Stimulated activated CD4-positive, alpha-beta T cell treated with anti-CD3 and anti-CD28 coated beads, Interleukin-4, amount 100 ng/mL, for 48 hours (primary cell): ENCODE data around the gene PPP2R2C.

Source experiments
- DNase-seq, 2 donors: peaks; one replicate each; pipeline ENCODE4 v3.0.0-alpha.2; 2020; ENCODE audit warnings: low read depth in 2 of 2

Gene PPP2R2C

DNA sequence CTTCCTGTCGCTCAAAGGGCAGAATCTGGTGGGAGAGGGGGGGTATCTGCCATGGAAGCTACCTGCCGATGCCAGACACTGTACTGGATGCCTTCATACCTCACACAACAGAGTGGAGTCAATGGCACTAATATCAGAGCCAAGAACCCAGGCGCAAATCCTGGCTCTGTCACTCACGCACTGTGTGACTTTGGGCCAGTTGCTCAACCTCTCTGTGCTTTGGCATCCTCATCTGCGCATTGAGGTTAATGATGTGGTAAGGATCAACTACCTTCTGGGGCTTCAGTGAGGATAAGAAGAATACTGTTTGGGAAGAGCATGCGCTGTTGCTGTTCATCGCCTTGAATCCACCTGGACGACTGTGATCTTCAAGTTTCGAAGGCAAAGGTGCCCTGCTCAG is 70.6 kb downstream of the PPP2R2C start:
- DNase-seq, result no peak

DNA sequence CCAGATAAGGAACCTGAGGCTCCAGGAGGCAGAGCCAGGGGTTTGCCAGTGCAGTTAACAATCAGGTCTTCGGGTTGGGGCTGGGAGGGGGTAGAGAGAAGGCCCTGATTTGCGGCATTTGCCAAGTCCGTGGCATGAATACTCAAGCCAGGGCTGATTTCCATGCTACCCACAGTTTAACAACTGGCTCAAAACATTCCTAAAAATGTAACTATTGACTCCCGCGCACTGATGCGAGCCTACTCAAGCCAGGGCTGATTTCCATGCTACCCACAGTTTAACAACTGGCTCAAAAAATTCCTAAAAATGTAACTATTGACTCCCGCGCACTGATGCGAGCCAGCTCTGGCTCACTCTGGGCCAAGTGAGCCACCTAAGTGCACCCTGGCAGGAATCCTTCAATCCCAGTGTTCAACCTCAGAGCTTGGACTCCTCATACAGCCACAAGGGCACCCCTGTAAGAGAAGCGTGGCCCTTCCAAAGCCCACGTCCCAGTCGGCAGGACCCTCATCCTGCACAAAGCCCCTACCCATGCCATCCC is 75.6 kb downstream of the PPP2R2C start:
- no peak for DNase-seq

DNA sequence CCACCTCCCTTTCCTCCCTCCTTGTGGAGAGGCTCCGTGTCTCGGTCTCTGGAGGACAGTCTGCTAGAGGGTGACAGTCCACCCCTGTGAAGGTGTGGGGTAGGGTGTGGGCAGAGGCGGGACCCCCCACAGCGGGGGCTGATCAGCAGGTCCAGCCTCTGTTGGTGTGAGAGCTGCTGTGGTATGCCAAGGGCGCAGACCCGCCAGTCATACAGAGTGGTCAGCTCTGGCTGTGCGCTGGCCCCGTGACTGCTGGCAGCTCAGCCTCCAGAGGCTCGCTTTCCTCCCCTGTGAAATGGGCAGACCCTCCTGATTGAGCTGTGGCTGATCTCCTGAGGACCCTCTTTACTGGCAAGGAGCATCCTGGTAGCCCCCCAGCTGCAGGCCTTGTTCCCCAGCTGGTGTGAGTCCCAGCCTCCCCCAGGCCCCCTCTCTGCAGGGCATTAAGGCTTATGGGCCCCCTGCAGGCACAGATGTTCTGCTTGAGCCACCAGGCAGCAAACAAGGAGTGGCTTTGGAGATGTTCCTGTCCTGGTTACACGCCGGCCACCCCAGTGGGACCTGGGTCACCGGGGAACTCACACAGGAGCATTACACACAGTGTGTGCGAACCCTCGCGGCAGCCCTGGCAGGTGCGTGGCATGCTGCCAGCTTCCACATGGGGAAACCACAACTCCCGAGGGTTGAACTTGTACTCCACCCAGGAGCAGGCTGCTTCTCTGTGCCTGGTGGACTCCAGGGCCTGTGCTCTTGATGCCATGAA is 76.8 kb downstream of the PPP2R2C start:
- DNase-seq, result no peak

DNA sequence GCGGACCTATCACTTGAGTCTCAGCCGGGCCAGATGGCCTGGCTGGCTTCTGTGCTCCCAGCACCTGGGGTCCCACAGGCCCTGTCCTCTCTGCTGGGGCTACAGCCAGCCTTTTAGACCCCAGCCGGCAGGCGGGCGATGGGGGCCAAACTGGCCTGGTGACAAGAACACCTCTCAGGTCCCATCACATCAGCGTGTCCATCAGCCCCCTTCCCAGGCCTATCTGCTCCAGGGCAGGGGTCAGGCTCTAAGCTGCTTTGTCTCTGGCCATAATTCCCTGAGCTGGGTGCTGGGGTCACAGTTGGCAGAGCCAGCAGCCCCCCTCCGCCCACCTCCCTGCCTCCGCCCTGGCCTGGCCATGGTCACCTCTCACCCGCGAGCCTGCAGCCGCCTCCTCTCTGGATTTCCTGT is 77.7 kb downstream of the PPP2R2C start:
- no peak for DNase-seq

DNA sequence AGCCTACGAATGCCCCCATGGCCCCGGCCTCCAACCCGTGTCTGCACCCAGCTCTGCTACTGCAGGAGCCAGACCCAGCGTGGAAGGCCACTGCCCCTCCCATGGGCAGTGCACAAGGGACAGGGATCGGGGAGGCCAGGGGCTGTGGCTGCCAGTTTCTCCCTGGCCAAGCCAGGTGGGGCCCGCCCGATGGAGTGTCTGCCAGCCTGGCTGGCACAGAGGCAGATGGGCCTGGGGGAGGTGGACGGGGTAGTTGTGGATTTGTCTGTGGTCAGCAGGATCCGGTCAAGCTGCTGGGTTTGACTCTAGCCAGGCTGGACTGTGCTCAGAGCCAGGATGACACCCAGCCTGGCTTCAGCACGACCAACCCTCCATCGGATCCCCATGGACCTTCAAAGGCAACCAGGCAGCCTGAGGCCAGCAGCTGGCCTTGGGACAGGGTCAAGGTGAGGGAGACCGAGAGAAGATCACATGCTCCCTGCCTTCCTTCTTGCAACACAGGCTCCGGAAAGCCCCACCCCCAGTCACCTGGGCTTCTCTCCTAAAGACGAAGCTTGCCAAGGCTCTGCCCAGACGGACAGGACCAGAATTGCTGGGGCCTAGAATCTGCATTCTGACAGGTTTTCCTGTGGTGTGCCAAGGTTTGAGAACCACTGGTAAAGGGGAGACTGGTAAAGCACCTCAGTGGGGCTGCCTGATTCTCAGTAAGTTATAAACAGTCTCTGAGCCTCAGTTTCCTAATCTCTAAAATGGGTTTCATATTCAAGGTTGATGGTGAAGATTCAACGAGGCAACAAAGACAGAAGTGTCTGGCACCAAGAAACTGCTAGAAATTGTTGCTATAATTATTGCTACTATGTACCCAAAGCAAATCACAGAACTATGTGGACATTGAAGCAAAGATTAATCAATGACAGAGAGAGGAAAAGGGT is 78.6 kb downstream of the PPP2R2C start:
- no peak for DNase-seq

DNA sequence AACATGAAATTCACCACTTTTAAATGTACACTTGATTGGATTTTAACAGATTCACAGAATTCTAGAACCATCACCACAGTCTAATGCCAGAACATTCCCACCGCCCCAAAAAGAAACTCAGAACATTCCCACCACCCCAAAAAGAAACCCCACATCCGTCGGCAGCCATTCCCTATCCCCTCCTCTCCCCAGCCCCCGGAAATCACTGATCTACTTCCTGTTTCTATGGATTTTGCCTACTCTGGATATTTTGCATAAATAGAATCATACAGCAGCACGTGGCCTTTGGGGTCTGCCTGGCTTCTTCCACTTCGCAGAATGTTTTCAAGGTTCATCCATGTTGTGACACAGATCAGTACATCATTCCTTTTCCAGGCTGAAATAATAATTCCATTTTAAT is 79.3 kb downstream of the PPP2R2C start:
- DNase-seq, result no peak

DNA sequence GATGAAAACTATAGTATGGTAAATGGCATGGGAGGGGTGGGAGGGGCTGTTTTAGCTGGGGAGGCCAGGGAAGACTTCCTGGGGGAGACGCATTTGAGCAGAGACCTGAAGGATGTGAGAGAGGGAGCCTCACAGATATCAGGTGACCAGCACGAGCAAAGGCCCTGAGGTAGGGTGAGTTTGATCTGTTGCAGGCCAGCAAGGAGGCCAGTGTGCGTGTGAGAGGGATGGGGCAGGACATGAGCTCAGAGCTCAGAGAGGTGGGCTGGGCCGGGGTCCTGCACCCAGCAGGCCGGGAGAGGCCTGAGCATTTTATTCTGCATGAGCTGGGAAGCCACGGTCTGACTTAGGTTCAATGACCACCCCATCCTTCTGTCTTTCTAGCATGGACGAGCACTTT is 80.0 kb downstream of the PPP2R2C start:
- no peak for DNase-seq

DNA sequence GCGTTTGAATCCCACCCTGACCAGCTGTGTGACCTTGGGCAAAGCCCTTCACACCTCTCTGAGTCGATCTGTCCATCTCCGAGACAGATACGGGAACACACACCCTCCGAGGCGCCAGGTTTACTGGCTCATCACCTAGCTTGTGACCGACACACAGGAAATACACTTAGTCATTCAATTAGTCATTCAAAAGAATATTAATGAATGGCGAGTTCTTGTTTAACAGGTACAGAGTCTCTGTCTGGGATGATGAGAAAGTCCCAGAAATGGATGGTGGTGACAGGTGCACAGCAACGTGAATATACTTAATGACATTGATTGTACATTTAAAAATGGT is 80.6 kb downstream of the PPP2R2C start:
- no peak for DNase-seq

DNA sequence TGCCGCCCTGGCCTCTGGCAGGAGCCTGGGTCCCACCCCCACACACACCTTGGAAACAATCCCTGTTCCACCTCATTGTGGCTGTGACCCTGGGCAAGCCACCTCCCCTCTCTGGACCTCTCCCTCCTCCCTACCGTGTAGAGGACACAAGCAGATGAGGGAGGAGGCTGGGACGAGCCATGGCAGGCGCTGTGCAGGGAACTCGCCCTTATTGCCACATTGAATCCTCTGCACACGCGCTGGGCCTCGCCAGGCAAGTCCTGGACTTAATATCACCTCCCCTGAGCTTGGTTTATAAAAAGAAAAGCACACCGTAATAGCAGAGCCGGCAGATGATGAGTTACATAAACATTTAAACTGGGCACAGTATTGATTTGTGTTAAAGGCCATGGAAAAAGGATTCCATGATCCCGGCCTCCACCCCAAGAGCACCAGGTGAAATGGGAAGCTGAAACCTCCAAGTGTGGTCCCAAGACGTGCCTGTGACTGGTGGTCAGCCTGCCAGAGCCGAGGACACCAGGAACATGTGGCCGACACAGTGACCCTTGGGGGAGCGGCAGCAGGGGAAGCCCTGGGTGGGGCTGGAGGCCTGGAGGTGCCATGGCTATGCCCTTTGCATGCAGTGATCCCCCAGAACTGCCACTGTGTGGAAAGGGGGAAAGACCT is 81.1 kb downstream of the PPP2R2C start:
- DNase-seq, result no peak

DNA sequence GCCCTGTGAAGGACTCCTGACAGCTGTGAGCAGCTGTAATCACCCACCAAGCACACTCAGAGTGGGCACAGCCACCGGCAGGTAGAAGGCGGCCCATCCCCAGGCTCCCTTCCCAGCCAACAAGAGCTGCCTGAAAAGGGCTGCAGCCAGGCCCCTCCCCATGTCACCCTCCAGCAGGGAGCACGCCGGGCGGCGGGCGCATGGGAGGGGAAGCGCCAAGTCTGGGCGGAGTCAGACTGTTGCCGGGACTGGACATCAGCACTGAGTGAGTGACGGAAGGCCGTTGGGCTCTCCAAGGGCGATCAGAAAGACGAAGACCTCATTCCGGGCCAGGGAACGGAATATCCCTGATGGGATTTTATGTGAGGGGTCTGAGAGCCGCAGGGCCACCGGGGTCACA is 82.1 kb downstream of the PPP2R2C start:
- no peak for DNase-seq

DNA sequence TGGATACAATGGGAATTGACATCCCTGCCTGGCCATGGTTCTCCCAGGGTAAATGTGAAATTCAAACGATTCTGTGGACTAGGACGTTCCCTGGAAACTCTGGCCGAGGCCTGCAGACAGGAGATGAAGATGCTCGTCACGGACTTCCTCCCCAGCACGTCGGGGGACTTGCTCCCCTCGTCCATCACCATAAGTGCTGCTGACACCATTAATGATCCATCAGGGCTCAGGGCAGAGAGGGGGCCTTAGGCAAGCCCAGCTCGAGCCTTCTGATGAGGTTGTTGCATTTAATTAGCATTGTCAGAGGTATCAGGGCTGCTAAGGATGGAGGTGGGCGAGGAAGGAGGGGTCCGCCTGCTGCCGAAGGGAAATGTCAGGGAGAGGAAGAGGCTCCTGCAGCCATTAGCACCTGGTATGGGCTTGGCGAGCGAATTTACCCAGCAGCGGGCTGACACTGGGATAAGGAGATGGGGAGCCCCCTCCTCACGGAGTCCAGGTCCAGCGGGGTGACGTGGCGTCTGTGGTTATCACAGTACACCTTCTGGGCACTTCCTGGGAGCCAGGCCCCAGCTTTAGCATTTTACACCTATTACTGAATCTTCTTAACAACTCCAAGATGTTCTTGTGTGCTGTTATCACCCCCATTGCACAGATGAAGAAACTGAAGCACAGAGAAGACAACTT is 83.1 kb downstream of the PPP2R2C start:
- no peak for DNase-seq

DNA sequence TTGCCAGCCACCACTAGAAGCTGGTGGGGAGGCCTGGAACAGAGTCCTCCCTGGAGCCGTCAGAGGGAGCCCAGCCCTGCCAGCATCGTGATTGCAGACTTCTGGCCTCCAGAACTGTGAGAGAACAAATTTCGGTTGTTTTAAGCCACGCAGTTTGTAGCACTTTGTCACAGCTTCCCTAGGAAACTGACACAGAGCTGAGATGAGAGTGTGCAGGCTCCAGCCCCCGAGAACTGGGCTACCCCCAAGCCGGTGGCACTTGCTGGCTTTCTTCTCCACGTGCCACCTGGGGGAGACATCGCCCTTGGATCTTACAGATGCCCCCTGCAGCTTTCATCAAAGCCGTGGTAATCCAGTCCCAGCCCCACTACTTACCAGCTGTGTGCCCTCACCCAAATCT is 83.7 kb downstream of the PPP2R2C start:
- DNase-seq, result no peak

DNA sequence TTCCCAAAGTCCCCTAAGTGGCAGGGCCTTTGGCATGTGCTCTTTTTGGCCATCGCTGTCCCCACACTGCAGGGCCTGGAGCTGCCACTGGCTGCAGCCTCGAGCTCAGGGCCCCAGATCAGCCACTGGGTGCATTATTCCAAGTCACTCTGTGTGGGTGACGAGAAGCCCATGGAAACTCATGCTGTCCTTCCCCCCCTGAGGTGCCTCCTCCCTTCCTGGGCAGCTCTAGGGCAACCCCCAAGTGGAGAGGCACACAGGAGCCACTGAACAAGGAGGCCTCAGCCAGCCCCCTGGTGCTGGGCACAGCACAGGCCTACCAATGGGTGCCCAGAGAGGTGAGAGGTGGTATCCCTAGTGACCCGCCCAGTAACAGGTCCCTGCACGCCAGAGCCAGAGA is 84.5 kb downstream of the PPP2R2C start:
- DNase-seq, result no peak

DNA sequence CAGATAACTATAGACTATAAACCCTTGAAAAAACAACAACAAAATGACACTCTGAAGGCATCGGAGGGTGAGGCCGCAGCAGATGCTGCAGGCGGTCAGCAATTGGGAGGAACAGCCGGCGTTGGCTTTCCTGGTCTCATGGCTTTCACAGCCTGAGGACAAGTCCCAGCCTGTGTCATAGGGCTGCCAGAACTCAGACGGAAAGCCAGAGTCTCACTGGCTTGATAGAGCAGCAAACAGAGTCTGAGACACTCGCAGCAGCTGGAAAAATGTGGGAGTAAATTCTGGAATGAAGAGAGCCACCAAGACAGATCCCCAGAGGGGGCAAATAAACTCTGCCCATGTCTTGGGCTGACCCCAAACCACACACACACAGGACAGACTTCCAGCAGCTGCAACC is 86.3 kb downstream of the PPP2R2C start:
- DNase-seq, result no peak

DNA sequence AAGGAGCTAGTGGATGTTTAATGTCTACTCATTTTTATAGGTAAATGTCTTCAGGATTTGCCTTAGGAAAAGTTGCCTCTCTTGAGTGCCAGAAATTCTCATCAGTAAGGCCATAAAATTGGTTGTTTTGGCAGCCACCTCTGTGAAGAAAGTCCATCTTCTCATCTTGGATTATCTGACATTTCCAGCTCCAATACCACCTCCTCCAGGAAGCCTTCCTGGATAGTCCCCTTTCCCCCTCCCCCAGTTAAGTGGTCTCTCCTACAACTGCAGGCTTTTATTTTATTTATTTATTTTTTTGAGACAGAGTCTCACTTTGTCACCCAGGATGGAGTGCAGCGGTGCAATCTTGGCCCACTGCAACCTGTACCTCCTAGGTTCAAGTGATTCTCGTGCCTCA is 87.1 kb downstream of the PPP2R2C start:
- DNase-seq, result no peak

DNA sequence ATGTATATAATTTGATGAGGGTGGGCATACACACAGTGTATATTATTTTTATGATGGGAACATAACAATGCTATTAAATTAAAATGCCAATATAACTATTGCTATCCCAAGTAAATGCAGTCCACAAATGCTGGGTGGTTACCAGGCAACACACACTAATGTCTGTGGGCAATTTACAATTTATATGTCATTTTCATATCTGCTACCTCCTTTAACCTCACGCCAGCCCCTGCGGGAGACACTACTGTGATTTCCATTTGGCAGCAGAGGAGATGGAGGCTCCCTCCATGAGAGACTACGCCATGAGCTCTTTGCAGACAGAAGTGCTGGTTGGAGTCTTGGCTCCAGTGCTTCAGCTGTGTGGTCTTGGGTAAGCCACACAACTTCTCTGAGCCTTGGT is 87.9 kb downstream of the PPP2R2C start:
- no peak for DNase-seq

DNA sequence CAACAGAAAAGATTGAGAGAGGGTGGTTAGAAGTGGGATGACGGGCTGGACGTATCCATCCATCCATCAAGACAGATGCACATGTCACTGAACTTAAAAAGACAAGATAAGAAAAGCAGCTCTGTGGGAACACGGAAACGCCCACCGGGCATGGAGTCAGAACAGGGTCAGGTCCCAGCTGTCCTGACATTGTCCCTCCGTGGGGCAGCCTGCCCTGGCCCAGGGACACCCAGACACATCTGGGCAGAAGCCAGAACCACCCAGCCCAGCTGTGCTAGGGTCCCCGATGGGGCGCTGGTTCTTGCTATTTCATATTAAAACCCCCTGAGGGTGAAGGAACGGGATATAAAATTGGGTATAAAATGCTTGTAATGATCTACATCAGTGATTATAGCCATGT is 88.5 kb downstream of the PPP2R2C start:
- no peak for DNase-seq

DNA sequence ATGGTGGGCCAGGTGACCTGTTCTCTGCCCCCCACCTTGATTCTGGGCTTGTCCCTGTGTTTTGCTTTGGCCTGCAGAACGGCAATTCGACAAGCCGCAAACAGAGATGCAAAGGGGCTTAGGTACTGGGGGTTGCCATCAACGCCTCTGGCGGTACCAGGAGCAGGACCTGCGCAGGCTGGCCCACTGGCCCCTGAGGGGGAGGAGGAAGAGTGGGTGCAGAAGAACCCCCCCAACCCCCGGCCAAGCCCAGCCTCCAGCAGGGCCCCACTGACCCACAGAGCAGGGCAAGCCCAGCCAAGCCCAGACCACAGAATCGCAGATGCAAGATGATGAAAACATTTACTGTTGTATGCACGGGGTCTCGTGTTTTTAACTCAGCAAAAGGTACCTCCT is 89.4 kb downstream of the PPP2R2C start:
- DNase-seq, result no peak

DNA sequence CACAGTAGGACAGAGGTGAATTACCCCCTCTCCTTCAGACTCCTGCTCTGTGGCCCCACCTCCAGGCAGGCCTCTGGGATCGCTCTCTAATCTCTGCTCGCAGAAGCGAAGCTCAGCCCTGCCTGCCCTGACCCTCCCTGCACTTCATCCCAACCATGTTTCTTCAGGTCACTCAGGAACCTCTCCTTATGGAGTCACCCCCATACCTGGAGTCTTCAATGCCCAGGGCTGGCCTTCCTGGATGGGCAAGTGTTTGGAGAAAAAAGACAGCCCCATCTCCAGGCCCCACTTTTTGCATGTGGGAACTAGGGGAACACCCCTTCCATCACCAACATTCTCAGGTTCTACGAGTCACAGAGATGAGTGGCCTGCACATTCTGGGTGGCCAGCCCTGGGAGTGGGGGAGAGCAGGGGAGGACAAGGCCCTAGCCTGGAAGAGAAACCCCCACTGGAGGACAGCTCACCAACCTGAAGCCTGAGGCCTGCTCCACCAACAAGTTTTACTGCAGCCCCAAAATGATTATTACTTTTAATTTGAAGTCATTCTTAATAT is 90.8 kb downstream of the PPP2R2C start:
- DNase-seq, result no peak

DNA sequence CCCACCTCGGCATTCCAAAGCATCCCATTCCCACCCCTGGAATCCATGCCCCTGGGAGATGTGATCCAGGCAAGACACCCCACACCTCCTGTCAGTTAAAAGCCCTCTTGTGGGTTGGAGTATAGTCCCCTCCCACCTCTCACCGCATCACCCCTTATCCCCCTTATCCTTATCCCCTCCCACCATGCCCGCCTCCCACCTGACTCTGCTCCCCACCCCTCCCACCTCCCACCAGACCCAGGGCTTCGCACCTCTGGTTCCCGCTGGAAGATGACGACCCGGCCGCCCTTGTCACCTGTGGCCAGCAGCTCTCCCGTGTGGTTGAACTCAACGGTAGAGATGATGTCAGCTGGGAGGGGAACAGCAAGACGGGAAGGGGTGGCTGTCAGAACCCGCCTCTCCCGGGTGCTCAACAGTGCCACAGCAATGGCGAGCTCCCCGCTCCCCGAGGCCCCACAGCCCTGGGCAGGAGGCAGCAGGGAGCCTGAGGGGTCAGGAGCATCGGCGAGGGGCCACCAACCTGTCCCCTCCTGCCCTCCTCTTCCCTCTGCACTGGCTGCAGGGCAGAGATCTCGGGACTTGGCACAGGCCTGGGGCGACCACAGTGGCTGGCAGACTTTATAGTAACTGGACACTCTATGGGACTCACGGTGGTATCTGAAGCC is 91.5 kb downstream of the PPP2R2C start:
- no peak for DNase-seq
